Esophagus squamous epithelium (tissue), 5 donors: ENCODE measurements around the gene PLPP6. TPM values are rescaled to one million over a fixed set of nuclear protein-coding genes. Genes with fewer than 3 reads are reported as not detected.

Experiments used
- DNase-seq: peaks from one replicate; lab custom pipeline; 2025; lab: John Stamatoyannopoulos, UW
- H3K27ac ChIP-seq, 4 donors: fragments of 200-600 bp; sonication (generic); one replicate each; pipeline ENCODE4 v1.5.1; 2016 to 2019; ENCODE audit warnings: mild to moderate bottlenecking in 1 of 4
- H3K27me3 ChIP-seq, 4 donors: fragments of 200-600 bp; sonication (generic); 1 replicate in 3 of 4; 2 replicates in 1 of 4; pipeline versions ENCODE4 v1.5.1 to v1.6.0; 2017 to 2021; ENCODE audit warnings: antibody characterized with exemption in 1 of 4
- H3K36me3 ChIP-seq, 3 donors: fragments of 200-600 bp; sonication (generic); one replicate each; pipeline ENCODE4 v1.5.1; 2016 to 2019
- H3K4me1 ChIP-seq, 3 donors: fragments of 200-600 bp; sonication (generic); one replicate each; pipeline ENCODE4 v1.5.1; 2017 to 2019
- H3K4me3 ChIP-seq, 4 donors: fragments of 200-600 bp; sonication (generic); 1 replicate in 3 of 4; 2 replicates in 1 of 4; pipeline ENCODE4 v1.5.1; 2016 to 2019; ENCODE audit warnings: mild to moderate bottlenecking in 2 of 4, moderate library complexity in 1 of 4
- H3K9me3 ChIP-seq, 3 donors: fragments of 200-600 bp; sonication (generic); one replicate each; pipeline ENCODE4 v1.5.1; 2016 to 2019
- CTCF ChIP-seq, 6 experiments: fragments of 450-650 bp in 4 of 6; fragments of 200-600 bp in 2 of 6; sonication (generic) in 2 of 6; IDR thresholded peaks; one replicate each; pipeline ENCODE4 v1.5.1; 2016 to 2019; ENCODE audit warnings: antibody characterized with exemption in 6 of 6, mild to moderate bottlenecking in 4 of 6, moderate library complexity in 4 of 6
- POLR2A ChIP-seq, 4 donors: fragments of 450-650 bp; IDR thresholded peaks; one replicate each; pipeline ENCODE4 v1.6.1; 2017; ENCODE audit warnings: antibody characterized with exemption in 4 of 4, mild to moderate bottlenecking in 4 of 4, moderate library complexity in 3 of 4
- WGBS, 2 donors: methylation state at CpG; one replicate each; pipeline ENCODE4 v1.1.5; 2018; 5-methylcytosine and 5-hydroxymethylcytosine counted together
- intact Hi-C: fragments of 100-400 bp; cut with DNase I; formaldehyde crosslinking; loops from one replicate; pipeline ENCODE4 v1.15.0; 2022
- total RNA-seq, 4 donors: library from RNA; depleted of rRNA; stranded (reverse); fragments of >200 nt; gene quantifications; one replicate each; pipeline ENCODE4 v1.1.0, GENCODE V29; 2016
- donor health status: DM: yes; HTN: yes; CAD: no.

PLPP6 gene
- total RNA-seq, 4 donors from 2014 or later: 6.3 to 9.9 (median 7.7) TPM

GRCh38 chr9:4661165-4661564 lies 929 bp upstream of the PLPP6 start:
- TF ChIP-seq POLR2A (IDR thresholded peaks at IDR 0.05) (no peak), CTCF (IDR thresholded peaks at IDR 0.05) (no peak)
- no peak overlapping the region for H3K27ac ChIP-seq
- no peak overlapping the region for H3K4me3 ChIP-seq
- intact Hi-C loops: no loop called here
- H3K9me3 ChIP-seq: no peaks in the 10 kb centered on the region
- no peaks in the 10 kb centered on the region for H3K36me3 ChIP-seq
- peaks cover 0 to 46% (median 32%) of the 10 kb centered on the region in 3 donors for H3K4me1 ChIP-seq
- no peak for DNase-seq
- no peaks in the 10 kb centered on the region for H3K27me3 ChIP-seq
- WGBS, 2 donors: 79 to 87% methylated on average over 1 of the region's 1 CpG

- Histone ChIP-seq H3K36me3 (no peaks in the 10 kb centered on the region), H3K27me3 (no peaks in the 10 kb centered on the region), H3K27ac (peak overlapping the region; percentile 88 to 93 (median 91)), H3K4me3 (peak overlapping the region; percentile 74 to 84 (median 80)), H3K4me1 (peaks cover 0 to 50% (median 32%) of the 10 kb centered on the region in 3 donors), H3K9me3 (no peaks in the 10 kb centered on the region)
- TF ChIP-seq CTCF (IDR thresholded peaks at IDR 0.05): no peak
- TF ChIP-seq POLR2A (IDR thresholded peaks at IDR 0.05): no peak
- 9 to 17% methylated on average over 5 of the region's 5 CpGs for WGBS, 2 donors
- DNase-seq: no peak
- intact Hi-C loops: no loop called here
These were observed 483 bp upstream of the PLPP6 start for GRCh38 chr9:4661611-4662010.

- TF ChIP-seq POLR2A (IDR thresholded peaks at IDR 0.05) (no peak), CTCF (IDR thresholded peaks at IDR 0.05) (no peak)
- DNase-seq: no peak
- Histone ChIP-seq H3K36me3 (no peaks in the 10 kb centered on the region), H3K27ac (peak overlapping the region; percentile 88 to 93 (median 91)), H3K27me3 (no peaks in the 10 kb centered on the region), H3K9me3 (no peaks in the 10 kb centered on the region), H3K4me3 (peak overlapping the region; percentile 74 to 84 (median 80)), H3K4me1 (peaks cover 0 to 55% (median 32%) of the 10 kb centered on the region in 3 donors)
- 43 to 63% methylated on average over 9 to 12 of the region's 13 CpGs for WGBS, 2 donors
- intact Hi-C loops: no loop called here
These were observed 1.1 kb downstream of the PLPP6 start for GRCh38 chr9:4662989-4663792.

GRCh38 chr9:4663956-4664355 lies 1.9 kb downstream of the PLPP6 start:
- TF ChIP-seq CTCF (IDR thresholded peaks at IDR 0.05) (no peak), POLR2A (IDR thresholded peaks at IDR 0.05) (no peak)
- peaks cover 0 to 55% (median 32%) of the 10 kb centered on the region in 3 donors for H3K4me1 ChIP-seq
- H3K36me3 ChIP-seq: no peaks in the 10 kb centered on the region
- no peaks in the 10 kb centered on the region for H3K27me3 ChIP-seq
- H3K27ac ChIP-seq: peak overlapping the region in 2 of 4 donors; percentile 91 to 93
- H3K9me3 ChIP-seq: no peaks in the 10 kb centered on the region
- no peak for DNase-seq
- intact Hi-C loops: no loop called here
- WGBS, 2 donors: 77 to 80% methylated on average over 3 of the region's 3 CpGs
- H3K4me3 ChIP-seq: peak overlapping the region in 1 of 4 donors; percentile 71

- no peaks in the 10 kb centered on the region for H3K9me3 ChIP-seq
- H3K4me1 ChIP-seq: peaks cover 0 to 55% (median 32%) of the 10 kb centered on the region in 3 donors
- H3K27ac ChIP-seq: peak overlapping the region; percentile 66 to 78 (median 77)
- peak in 1 of 6 experiments; percentile 9 for TF ChIP-seq CTCF (IDR thresholded peaks at IDR 0.05)
- TF ChIP-seq POLR2A (IDR thresholded peaks at IDR 0.05): no peak
- no peaks in the 10 kb centered on the region for H3K36me3 ChIP-seq
- H3K27me3 ChIP-seq: no peaks in the 10 kb centered on the region
- intact Hi-C loops: loop anchor here (5.0 kb wide), 1 partner anchor 72 kb away; no protein-coding TSS in a partner anchor
- peak overlapping the region in 3 of 4 donors; percentile 51 to 71 (median 55) for H3K4me3 ChIP-seq
- 43 to 45% methylated on average over 2 of the region's 2 CpGs for WGBS, 2 donors
- DNase-seq: no peak
These were observed 3.3 kb downstream of the PLPP6 start for GRCh38 chr9:4665357-4665756.
